ENCODE data around the gene DMTF1. TPM values are rescaled to one million over a fixed set of nuclear protein-coding genes. Genes with fewer than 3 reads are reported as not detected.

Gene DMTF1
- total and polyA plus RNA-seq, 10 of the 15 experiments (the other 5 are each of a cell fraction or from before 2014, with no cell fraction given), result 24.3 to 191 (median 72.0) TPM

- Histone ChIP-seq H4K20me1 (ENCODE audit: control insufficient read depth, insufficient read depth) (peaks cover 6% of the 10 kb centered on the region), H3K79me2 (ENCODE audit: control insufficient read depth, insufficient read depth, low read length) (peaks cover 94% of the 10 kb centered on the region), H3K27me3 (replicated peaks in 1 of 2; ENCODE audit: control insufficient read depth in 2 of 2, insufficient read depth in 2 of 2, low read length in 1 of 2) (no peaks in the 10 kb centered on the region), H3K27ac (ENCODE audit: control insufficient read depth, insufficient read depth) (peak overlapping the region; percentile 98), H3K4me1 (ENCODE audit: control insufficient read depth, insufficient read depth, low read length) (peaks cover 33% of the 10 kb centered on the region), H3K9me3 (replicated peaks; ENCODE audit: control insufficient read depth, insufficient read depth, low read length) (no peaks in the 10 kb centered on the region; the same call in 2 of the 3 replicates), H3K36me3 (ENCODE audit: control insufficient read depth in 2 of 2, insufficient read depth in 2 of 2, low read length in 1 of 2) (peaks cover 1 to 13% of the 10 kb centered on the region in 2 experiments; a peak in 3 of 4 replicates), H2AFZ (ENCODE audit: control insufficient read depth, low read depth, low read length) (no peak overlapping the region), H3K4me2 (ENCODE audit: control insufficient read depth, insufficient read depth) (peak overlapping the region; percentile 96), H3K4me3 (peak overlapping the region; percentile 73), H3K9ac (ENCODE audit: control insufficient read depth, insufficient read depth, low read length) (peak overlapping the region; percentile 73)
- in situ Hi-C loops (cut with MboI) (no loop called here), intact Hi-C loops (cut with micrococcal nuclease; ENCODE audit: unreplicated experiment) (loop anchor here (5.0 kb wide), 2 partner anchors 127 to 1002 kb away; no protein-coding TSS in a partner anchor)
- BruUV-seq (replicated peaks), result no TSS peak
- FAIRE-seq (no peak), DNase-seq (ENCODE audit: low read depth, low spot score) (no peak), ATAC-seq (no peak)
- ChIA-PET POLR2A (interaction anchor here (12.1 kb wide), 1 partner anchor 60 kb away, joined by 215 read pairs; the partner anchor contains the start of gene DMTF1), SMC1A (ENCODE audit: uncharacterized antibody, unreplicated experiment) (interaction anchor here (0.7 to 8.6 kb wide), 10 partner anchors 12 to 60 kb away, joined by 3 to 112 read pairs (median 33); partner anchors contain the start of gene DMTF1), RAD21 (ENCODE audit: unreplicated experiment) (interaction anchor here (0.8 to 11.7 kb wide), 4 partner anchors 17 to 60 kb away, joined by 3 to 153 read pairs (median 4); partner anchors contain the start of gene DMTF1), CTCF (interaction anchor here (1.0 to 4.6 kb wide), 3 partner anchors 11 to 59 kb away, joined by 4 to 19 read pairs (median 10); no protein-coding TSS in a partner anchor)
- 24% methylated on average over 3 of the region's 3 CpGs for WGBS (ENCODE audit: insufficient coverage, insufficient replicate concordance, low lambda C conversion rate, missing lambda C conversion rate)
- TF ChIP-seq BCL3 (IDR thresholded peaks at IDR 0.05; ENCODE audit: borderline replicate concordance, insufficient read depth, low read depth, low read length, poor library complexity, severe bottlenecking), result no peak
- TF ChIP-seq KLF5 (IDR thresholded peaks at IDR 0.05; ENCODE audit: partially characterized antibody), result no peak
- TF ChIP-seq CBX3 (IDR thresholded peaks at IDR 0.05; ENCODE audit: borderline replicate concordance, low read depth), result no peak
- TF ChIP-seq KAT2A (conservative IDR thresholded peaks at IDR 0.05; ENCODE audit: control insufficient read depth, low read depth, low read length), result no peak
- TF ChIP-seq CHD1 (IDR thresholded peaks at IDR 0.05; ENCODE audit: low read depth, low read length), result no peak
- TF ChIP-seq PRDM15 (CRISPR knock-in tag; IDR thresholded peaks at IDR 0.05), result no peak
- TF ChIP-seq MLLT1 (IDR thresholded peaks at IDR 0.05), result no peak
- no peak for TF ChIP-seq SMARCA5 (IDR thresholded peaks at IDR 0.05)
Observed at GRCh38 chr7:87215046-87215445, 62.8 kb downstream of the DMTF1 start.

All from GM12878 (cell line).